Measurements from ENCODE around the gene TMC8.

DNA sequence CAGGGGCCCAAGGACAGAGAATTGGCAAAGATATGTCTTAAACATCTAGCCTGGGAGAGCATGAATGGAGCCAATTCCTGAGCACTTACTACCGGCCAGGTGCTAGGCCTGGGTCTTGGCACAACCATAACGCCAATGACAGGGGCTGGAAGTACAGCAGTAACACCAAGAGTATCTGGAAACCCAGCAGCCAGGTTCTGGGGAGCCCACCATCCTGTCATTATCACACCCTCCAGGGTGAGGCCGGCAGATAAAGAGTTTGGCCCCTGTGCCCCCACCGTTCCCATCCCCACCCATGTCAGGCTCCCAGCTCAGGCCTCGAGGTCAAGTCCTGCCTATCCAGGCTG is 508 bp upstream of the TMC8 start:
- TF ChIP-seq, protein P1, sequence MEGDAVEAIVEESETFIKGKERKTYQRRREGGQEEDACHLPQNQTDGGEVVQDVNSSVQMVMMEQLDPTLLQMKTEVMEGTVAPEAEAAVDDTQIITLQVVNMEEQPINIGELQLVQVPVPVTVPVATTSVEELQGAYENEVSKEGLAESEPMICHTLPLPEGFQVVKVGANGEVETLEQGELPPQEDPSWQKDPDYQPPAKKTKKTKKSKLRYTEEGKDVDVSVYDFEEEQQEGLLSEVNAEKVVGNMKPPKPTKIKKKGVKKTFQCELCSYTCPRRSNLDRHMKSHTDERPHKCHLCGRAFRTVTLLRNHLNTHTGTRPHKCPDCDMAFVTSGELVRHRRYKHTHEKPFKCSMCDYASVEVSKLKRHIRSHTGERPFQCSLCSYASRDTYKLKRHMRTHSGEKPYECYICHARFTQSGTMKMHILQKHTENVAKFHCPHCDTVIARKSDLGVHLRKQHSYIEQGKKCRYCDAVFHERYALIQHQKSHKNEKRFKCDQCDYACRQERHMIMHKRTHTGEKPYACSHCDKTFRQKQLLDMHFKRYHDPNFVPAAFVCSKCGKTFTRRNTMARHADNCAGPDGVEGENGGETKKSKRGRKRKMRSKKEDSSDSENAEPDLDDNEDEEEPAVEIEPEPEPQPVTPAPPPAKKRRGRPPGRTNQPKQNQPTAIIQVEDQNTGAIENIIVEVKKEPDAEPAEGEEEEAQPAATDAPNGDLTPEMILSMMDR (IDR thresholded peaks at IDR 0.05; ENCODE audit: insufficient read depth, low read length, poor library complexity, severe bottlenecking) = no peak
- TF ChIP-seq EZH2phosphoT487 (conservative IDR thresholded peaks at IDR 0.05; ENCODE audit: low read length) = no peak
